Uterus (tissue), 2 donors: ENCODE results near the gene DAPK2.

Experiments used
- CTCF ChIP-seq, 4 experiments: fragments of 200-600 bp in 2 of 4; fragments of 450-650 bp in 2 of 4; sonication (generic) in 2 of 4; IDR thresholded peaks; one replicate each; pipeline ENCODE4 v1.5.1; 2016 to 2019; ENCODE audit warnings: antibody characterized with exemption in 4 of 4, mild to moderate bottlenecking in 2 of 4, moderate library complexity in 1 of 4
- POLR2A ChIP-seq, 2 donors: fragments of 450-650 bp; IDR thresholded peaks; one replicate each; pipeline ENCODE4 v1.6.1; 2016; ENCODE audit warnings: antibody characterized with exemption in 2 of 2, mild to moderate bottlenecking in 1 of 2, moderate library complexity in 1 of 2

GRCh38 chr15:63973212-63974009 lies 72.9 kb downstream of the DAPK2 start:
- no peak for TF ChIP-seq CTCF (IDR thresholded peaks at IDR 0.05)
- no peak for TF ChIP-seq POLR2A (IDR thresholded peaks at IDR 0.05)
